GM21723 (cell line): Measurements from ENCODE around the gene COL19A1.
"Not testable (repeated sequence)": the region's sequence is repeated elsewhere in the genome, so short reads cannot be mapped to it uniquely, and the experiment has no call there.

ENCODE experiments used
- ATAC-seq: cut with Tn5 transposase; IDR thresholded peaks from one replicate; pipeline ENCODE4 v1.9.1; 2021; ENCODE audit warnings: mild to moderate bottlenecking, moderate library complexity; ENCODE audit not compliant: unreplicated experiment

The COL19A1 gene

GRCh38 chr6:69953491-69953890 is 87.1 kb downstream of the COL19A1 start:
- no peak for ATAC-seq

GRCh38 chr6:69954733-69955132 is 88.4 kb downstream of the COL19A1 start:
- no peak for ATAC-seq

- ATAC-seq: no peak
These were observed 91.7 kb downstream of the COL19A1 start for GRCh38 chr6:69957985-69958559.

- ATAC-seq: no peak
These were observed 92.6 kb downstream of the COL19A1 start for GRCh38 chr6:69958978-69959377.

- not testable (repeated sequence) for ATAC-seq
These were observed 99.6 kb downstream of the COL19A1 start for GRCh38 chr6:69965974-69966373.

GRCh38 chr6:69973138-69973537 is 106.8 kb downstream of the COL19A1 start:
- ATAC-seq: no peak

- no peak for ATAC-seq
These were observed 107.4 kb downstream of the COL19A1 start for GRCh38 chr6:69973763-69974162.

- ATAC-seq: no peak
These were observed 107.8 kb downstream of the COL19A1 start for GRCh38 chr6:69974193-69974592.

GRCh38 chr6:69976591-69977090 is 110.3 kb downstream of the COL19A1 start:
- no peak for ATAC-seq

GRCh38 chr6:69980624-69981023 is 114.3 kb downstream of the COL19A1 start:
- no peak for ATAC-seq

- ATAC-seq: no peak
These were observed 118.2 kb downstream of the COL19A1 start for GRCh38 chr6:69984506-69984905.

- peak; percentile 45 for ATAC-seq
These were observed 118.8 kb downstream of the COL19A1 start for GRCh38 chr6:69985180-69985579.

- no peak for ATAC-seq
These were observed 121.2 kb downstream of the COL19A1 start for GRCh38 chr6:69987550-69987949.

- ATAC-seq: no peak
These were observed 122.2 kb downstream of the COL19A1 start for GRCh38 chr6:69988458-69989126.

GRCh38 chr6:69994251-69994650 is 127.9 kb downstream of the COL19A1 start:
- no peak for ATAC-seq

GRCh38 chr6:70008189-70008588 is 141.8 kb downstream of the COL19A1 start:
- ATAC-seq: no peak

GRCh38 chr6:70010339-70010738 is 144.0 kb downstream of the COL19A1 start:
- ATAC-seq: not testable (repeated sequence)

GRCh38 chr6:70023201-70023600 is 156.8 kb downstream of the COL19A1 start:
- not testable (repeated sequence) for ATAC-seq

GRCh38 chr6:70028246-70028645 is 161.9 kb downstream of the COL19A1 start:
- no peak for ATAC-seq

- no peak for ATAC-seq
These were observed 162.6 kb downstream of the COL19A1 start for GRCh38 chr6:70028926-70029325.

GRCh38 chr6:70033781-70034180 is 167.4 kb downstream of the COL19A1 start:
- no peak for ATAC-seq

GRCh38 chr6:70037445-70037844 is 171.1 kb downstream of the COL19A1 start:
- ATAC-seq: no peak

GRCh38 chr6:70040766-70041165 is 174.4 kb downstream of the COL19A1 start:
- ATAC-seq: no peak
